A549 treated with AZD2906 at 1 μM for 4 hours (cell line): ENCODE data around the gene PRR27. TPM values are rescaled to one million over a fixed set of nuclear protein-coding genes. Genes with fewer than 3 reads are reported as not detected.

Source experiments
- total RNA-seq: library from RNA; stranded (reverse); fragments of 200-300 nt; extraction: Qiagen RNA extraction; gene quantifications from 5 replicates; pipeline ENCODE4 v1.2.3, GENCODE V29; 2022

Gene PRR27
- total RNA-seq = not detected in 5 replicates

GRCh38 chr4:70153937-70154336 lies at the start of gene PRR27:
TSS of gene PRR27 (plus strand) at chr4:70154237. CDS start at chr4:70154376, 139 bp downstream.

GRCh38 chr4:70195425-70195824 lies 41.4 kb downstream of the PRR27 start, which contains the start of gene ODAM:
TSS of gene ODAM (plus strand) at chr4:70195725. CDS start at chr4:70196544, 819 bp downstream.

Other genes starting within 250 kb of the PRR27 start
- gene CSN1S1, start 223.2 kb upstream of the PRR27 start, total RNA-seq = not detected in 5 replicates
- gene CSN2, start 188.5 kb upstream of the PRR27 start, total RNA-seq = not detected in 5 replicates
- gene STATH, start 158.3 kb upstream of the PRR27 start, total RNA-seq = not detected in 5 replicates
- gene HTN3, start 125.8 kb upstream of the PRR27 start, total RNA-seq = not detected in 5 replicates
- gene HTN1, start 103.8 kb upstream of the PRR27 start, total RNA-seq = not detected in 5 replicates
- gene ODAM, start 41.5 kb downstream of the PRR27 start, total RNA-seq = not detected in 5 replicates
- not detected in 5 replicates for gene FDCSP, start 71.9 kb downstream of the PRR27 start, total RNA-seq
- not detected in 5 replicates for gene CSN3, start 88.4 kb downstream of the PRR27 start, total RNA-seq
- gene CABS1, start 180.7 kb downstream of the PRR27 start, total RNA-seq = not detected in 5 replicates
- gene SMR3A, start 206.5 kb downstream of the PRR27 start, total RNA-seq = not detected in 5 replicates
- not detected in 5 replicates for gene SMR3B, start 228.9 kb downstream of the PRR27 start, total RNA-seq
- gene OPRPN, start 243.7 kb downstream of the PRR27 start, total RNA-seq = not detected in 5 replicates